ENCODE results near the gene MLPH. TPM values are rescaled to one million over a fixed set of nuclear protein-coding genes. Genes with fewer than 3 reads are reported as not detected.

The MLPH gene
- total and polyA plus RNA-seq, 2 of the 4 experiments (the other 2 are of a cell fraction): 13.8 to 21.6 TPM

- Histone ChIP-seq H3K27ac (ENCODE audit: insufficient read depth, low read length) (no peak overlapping the region), H3K18ac (ENCODE audit: low read depth, low read length) (no peak overlapping the region), H2AK5ac (ENCODE audit: low read depth, low read length) (no peak overlapping the region), H3K23ac (ENCODE audit: low read depth, low read length) (no peak overlapping the region), H4K20me1 (ENCODE audit: insufficient read depth, low read length) (no peaks in the 10 kb centered on the region), H3K4me2 (ENCODE audit: low read depth, low read length) (no peak overlapping the region), H3K79me1 (ENCODE audit: low read depth in 1 of 2, low read length in 2 of 2) (no peaks in the 10 kb centered on the region; a peak in 1 of 4 replicates), H3K4me1 (ENCODE audit: control insufficient read depth, insufficient read depth, low read length) (peaks cover 4% of the 10 kb centered on the region; the same call in 1 of the 2 replicates), H2BK120ac (ENCODE audit: low read depth, low read length) (no peak overlapping the region), H3K9me1 (ENCODE audit: insufficient read depth, low read length) (no peaks in the 10 kb centered on the region; the same call in 1 of the 2 replicates), H3K4me3 (ENCODE audit: insufficient read depth, low read depth, low read length) (no peak overlapping the region), H4K91ac (ENCODE audit: insufficient read depth, low read depth, low read length) (no peak overlapping the region), H2BK15ac (ENCODE audit: low read depth, low read length) (no peak overlapping the region), H4K8ac (ENCODE audit: low read depth in 2 of 2, low read length in 2 of 2) (no peak overlapping the region), H2AFZ (replicated peaks; ENCODE audit: low read length, poor library complexity) (peak overlapping the region; percentile 25), H3K14ac (replicated peaks; ENCODE audit: low read depth, low read length) (no peak overlapping the region), H2AK9ac (replicated peaks; ENCODE audit: low read depth, low read length, poor library complexity) (no peak overlapping the region), H3K9ac (ENCODE audit: low read depth, low read length) (no peak overlapping the region), H3K9me3 (ENCODE audit: control insufficient read depth, insufficient read depth, low read length) (no peaks in the 10 kb centered on the region), H2BK20ac (ENCODE audit: low read depth, low read length) (no peak overlapping the region), H3K27me3 (ENCODE audit: control insufficient read depth, insufficient read depth, low read length) (no peaks in the 10 kb centered on the region), H2BK5ac (ENCODE audit: low read depth, low read length, poor library complexity, severe bottlenecking) (no peak overlapping the region), H3K56ac (ENCODE audit: extremely low read depth, insufficient read depth, low read length) (no peak overlapping the region), H4K5ac (ENCODE audit: low read depth, low read length) (no peak overlapping the region), H3K36me3 (ENCODE audit: control insufficient read depth, insufficient read depth, low read length) (no peaks in the 10 kb centered on the region), H3K4ac (ENCODE audit: low read depth, low read length) (no peak overlapping the region)
- ChIA-PET POLR2A (ENCODE audit: unreplicated experiment) (no interaction called here), CTCF (interaction anchor here (0.6 kb wide), 1 partner anchor 71 kb away, joined by 4 read pairs; no protein-coding TSS in a partner anchor)
- intact Hi-C loops (cut with micrococcal nuclease) (no loop called here), in situ Hi-C loops (cut with MboI; ENCODE audit: low sequenced_read_pairs) (no loop called here), dilution Hi-C loops (cut with HindIII; ENCODE audit: low sequenced_read_pairs, unreplicated experiment) (no loop called here)
- WGBS, 2 experiments (ENCODE audit: extremely low coverage in 2 of 2, insufficient read length in 1 of 2): no CpG with 5 or more reads among the region's 5 CpGs
- ATAC-seq (ENCODE audit: low read depth) (no peak), DNase-seq (no peak)
- no peak for TF ChIP-seq MAFK (IDR thresholded peaks at IDR 0.05; ENCODE audit: low read depth, low read length)
- TF ChIP-seq, protein P1, sequence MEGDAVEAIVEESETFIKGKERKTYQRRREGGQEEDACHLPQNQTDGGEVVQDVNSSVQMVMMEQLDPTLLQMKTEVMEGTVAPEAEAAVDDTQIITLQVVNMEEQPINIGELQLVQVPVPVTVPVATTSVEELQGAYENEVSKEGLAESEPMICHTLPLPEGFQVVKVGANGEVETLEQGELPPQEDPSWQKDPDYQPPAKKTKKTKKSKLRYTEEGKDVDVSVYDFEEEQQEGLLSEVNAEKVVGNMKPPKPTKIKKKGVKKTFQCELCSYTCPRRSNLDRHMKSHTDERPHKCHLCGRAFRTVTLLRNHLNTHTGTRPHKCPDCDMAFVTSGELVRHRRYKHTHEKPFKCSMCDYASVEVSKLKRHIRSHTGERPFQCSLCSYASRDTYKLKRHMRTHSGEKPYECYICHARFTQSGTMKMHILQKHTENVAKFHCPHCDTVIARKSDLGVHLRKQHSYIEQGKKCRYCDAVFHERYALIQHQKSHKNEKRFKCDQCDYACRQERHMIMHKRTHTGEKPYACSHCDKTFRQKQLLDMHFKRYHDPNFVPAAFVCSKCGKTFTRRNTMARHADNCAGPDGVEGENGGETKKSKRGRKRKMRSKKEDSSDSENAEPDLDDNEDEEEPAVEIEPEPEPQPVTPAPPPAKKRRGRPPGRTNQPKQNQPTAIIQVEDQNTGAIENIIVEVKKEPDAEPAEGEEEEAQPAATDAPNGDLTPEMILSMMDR (conservative IDR thresholded peaks at IDR 0.05; ENCODE audit: low read depth, low read length): no peak
- no peak for TF ChIP-seq BHLHE40 (IDR thresholded peaks at IDR 0.05; ENCODE audit: low read depth, low read length)
- no peak for TF ChIP-seq MAZ (IDR thresholded peaks at IDR 0.05; ENCODE audit: borderline replicate concordance, low read depth, low read length)
- TF ChIP-seq RCOR1 (IDR thresholded peaks at IDR 0.05; ENCODE audit: insufficient replicate concordance, low read length): no peak
- no peak for TF ChIP-seq SMC3 (IDR thresholded peaks at IDR 0.05; ENCODE audit: low read depth, low read length)
- TF ChIP-seq FOS (IDR thresholded peaks at IDR 0.05; ENCODE audit: low read depth, low read length): no peak
- TF ChIP-seq RFX5 (IDR thresholded peaks at IDR 0.05; ENCODE audit: low read depth, low read length): no peak
- TF ChIP-seq, protein P2, sequence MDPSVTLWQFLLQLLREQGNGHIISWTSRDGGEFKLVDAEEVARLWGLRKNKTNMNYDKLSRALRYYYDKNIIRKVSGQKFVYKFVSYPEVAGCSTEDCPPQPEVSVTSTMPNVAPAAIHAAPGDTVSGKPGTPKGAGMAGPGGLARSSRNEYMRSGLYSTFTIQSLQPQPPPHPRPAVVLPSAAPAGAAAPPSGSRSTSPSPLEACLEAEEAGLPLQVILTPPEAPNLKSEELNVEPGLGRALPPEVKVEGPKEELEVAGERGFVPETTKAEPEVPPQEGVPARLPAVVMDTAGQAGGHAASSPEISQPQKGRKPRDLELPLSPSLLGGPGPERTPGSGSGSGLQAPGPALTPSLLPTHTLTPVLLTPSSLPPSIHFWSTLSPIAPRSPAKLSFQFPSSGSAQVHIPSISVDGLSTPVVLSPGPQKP (IDR thresholded peaks at IDR 0.05; ENCODE audit: borderline replicate concordance, low read depth, low read length): no peak
- no peak for TF ChIP-seq CHD1 (IDR thresholded peaks at IDR 0.05; ENCODE audit: low read depth, low read length)
- TF ChIP-seq CEBPB (IDR thresholded peaks at IDR 0.05; ENCODE audit: low read depth, low read length): no peak
- no peak for TF ChIP-seq MXI1 (IDR thresholded peaks at IDR 0.05; ENCODE audit: borderline replicate concordance, low read depth, low read length)
- TF ChIP-seq, protein P3, sequence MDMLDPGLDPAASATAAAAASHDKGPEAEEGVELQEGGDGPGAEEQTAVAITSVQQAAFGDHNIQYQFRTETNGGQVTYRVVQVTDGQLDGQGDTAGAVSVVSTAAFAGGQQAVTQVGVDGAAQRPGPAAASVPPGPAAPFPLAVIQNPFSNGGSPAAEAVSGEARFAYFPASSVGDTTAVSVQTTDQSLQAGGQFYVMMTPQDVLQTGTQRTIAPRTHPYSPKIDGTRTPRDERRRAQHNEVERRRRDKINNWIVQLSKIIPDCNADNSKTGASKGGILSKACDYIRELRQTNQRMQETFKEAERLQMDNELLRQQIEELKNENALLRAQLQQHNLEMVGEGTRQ (IDR thresholded peaks at IDR 0.05; ENCODE audit: low read depth, low read length): no peak
- TF ChIP-seq NFE2L2 (IDR thresholded peaks at IDR 0.05; ENCODE audit: low read depth, low read length): no peak
- no TSS peak for BruUV-seq (replicated peaks)
These were observed 54.2 kb downstream of the MLPH start for GRCh38 chr2:237541243-237541642.

Data from IMR-90 (cell line).